A673 (cell line): Measurements from ENCODE around the gene TIRAP. TPM values are rescaled to one million over a fixed set of nuclear protein-coding genes. Genes with fewer than 3 reads are reported as not detected.

Experiments used
- BruUV-seq: library from RNA; stranded (reverse); fragments of 400-500 nt; replicated peaks from 2 replicates; lab custom pipeline; 2021; lab: Mats Ljungman, UMichigan
- CTCF ChIA-PET: fragments of 300-600 bp; sonication (Branson Sonifier 250); formaldehyde crosslinking; loops from one replicate; lab custom pipeline; 2022; ENCODE audit warnings: antibody characterized with exemption; lab: Charles Lee
- POLR2A ChIA-PET: fragments of 300-600 bp; sonication (Branson Sonifier 250); formaldehyde crosslinking; loops from one replicate; lab custom pipeline; 2022; ENCODE audit warnings: antibody characterized with exemption; ENCODE audit not compliant: low non-redundant PET; lab: Charles Lee
- DNase-seq: peaks from one replicate; pipeline ENCODE4 v3.0.0-alpha.2; 2015; ENCODE audit warnings: low spot score
- H3K27ac ChIP-seq: fragments of 200-600 bp; sonication (generic); 2 replicates; pipeline ENCODE4 v1.5.1; 2016; ENCODE audit warnings: mixed run types, low read depth, mild to moderate bottlenecking, mixed read lengths, antibody characterized with exemption, low read length; ENCODE audit not compliant: poor library complexity, severe bottlenecking
- H3K27me3 ChIP-seq: fragments of 200-600 bp; sonication (generic); replicated peaks from 2 replicates; pipeline ENCODE4 v1.6.1; 2017; ENCODE audit warnings: mixed run types, low read depth, mild to moderate bottlenecking, mixed read lengths, antibody characterized with exemption, low read length; ENCODE audit not compliant: insufficient read depth, poor library complexity
- H3K36me3 ChIP-seq: fragments of 200-600 bp; sonication (generic); 2 replicates; pipeline ENCODE4 v1.6.1; 2016; ENCODE audit warnings: mixed run types, mild to moderate bottlenecking, mixed read lengths, antibody characterized with exemption, low read length; ENCODE audit not compliant: insufficient read depth, poor library complexity, severe bottlenecking
- H3K4me1 ChIP-seq: fragments of 200-600 bp; sonication (generic); 2 replicates; pipeline ENCODE4 v1.6.1; 2017; ENCODE audit warnings: mixed run types, mild to moderate bottlenecking, mixed read lengths, antibody characterized with exemption, low read length; ENCODE audit not compliant: insufficient read depth, poor library complexity, severe bottlenecking
- H3K4me3 ChIP-seq: fragments of 200-600 bp; sonication (generic); 2 replicates; pipeline ENCODE4 v1.5.1; 2016; ENCODE audit warnings: low read depth, mixed run types, mild to moderate bottlenecking, mixed read lengths, low read length; ENCODE audit not compliant: poor library complexity, severe bottlenecking
- H3K9me3 ChIP-seq: fragments of 200-600 bp; sonication (generic); 2 replicates; pipeline ENCODE4 v1.6.1; 2016; ENCODE audit warnings: mixed run types, low read depth, mild to moderate bottlenecking, mixed read lengths, antibody characterized with exemption, low read length; ENCODE audit not compliant: poor library complexity, severe bottlenecking
- EZH2 ChIP-seq: fragments of 200-600 bp; sonication (generic); IDR thresholded peaks from 2 replicates; pipeline ENCODE4 v1.6.1; 2017; ENCODE audit warnings: borderline replicate concordance, low read depth, mild to moderate bottlenecking, mixed read lengths, antibody characterized with exemption, low read length; ENCODE audit not compliant: poor library complexity, severe bottlenecking
- intact Hi-C: fragments of 100-400 bp; cut with micrococcal nuclease; formaldehyde crosslinking; loops from one replicate; pipeline ENCODE4 v1.10.0; 2022; ENCODE audit not compliant: unreplicated experiment
- total RNA-seq: library from RNA; stranded (reverse); gene quantifications from 2 replicates; pipeline ENCODE4 v1.2.3, GENCODE V29; 2021
- TF ChIP-seq, protein P1 (sequence below): fragments of 300-800, 200-600 bp; sonication (generic); conservative IDR thresholded peaks from 2 replicates; pipeline ENCODE4 v1.5.1; 2017; ENCODE audit warnings: low read depth, mild to moderate bottlenecking, antibody characterized with exemption, low read length, moderate library complexity, mixed read lengths

Gene TIRAP
- total RNA-seq, 1 experiment from 2014 or later = 11.3 TPM

DNA sequence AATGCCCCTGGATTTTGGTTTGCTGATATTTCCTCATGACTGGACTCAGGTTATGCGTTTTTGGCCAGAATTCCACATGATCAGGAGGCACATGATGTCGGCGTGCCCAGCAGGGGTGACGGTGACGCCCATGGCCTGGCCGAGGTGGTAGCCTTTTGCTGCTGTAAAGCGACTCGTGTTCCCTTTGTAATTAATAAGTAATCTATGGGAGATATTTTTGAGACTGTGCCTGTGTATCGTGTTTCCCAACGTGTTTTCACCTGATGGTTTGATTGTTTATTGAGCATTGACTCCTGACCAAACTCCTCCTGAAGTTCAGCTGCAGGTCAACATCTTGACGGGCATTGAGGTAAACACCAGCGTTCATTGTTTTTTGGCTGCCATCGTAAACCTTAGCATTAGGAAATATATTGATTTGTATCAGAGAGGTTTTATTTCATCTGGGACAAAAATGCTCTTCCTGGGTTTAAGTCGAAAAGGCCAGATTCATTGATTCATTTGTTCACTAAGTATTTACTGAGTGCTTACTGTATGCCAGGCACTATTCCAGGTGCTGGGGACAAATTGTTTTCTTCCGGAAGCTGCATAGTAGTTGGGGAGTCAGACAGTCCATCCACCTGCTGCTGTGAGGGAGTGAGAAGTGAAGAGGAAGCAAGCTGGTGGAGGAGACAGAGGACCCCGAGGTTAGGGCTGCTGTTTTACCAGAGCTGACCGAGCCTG lies 44.5 kb downstream of the TIRAP start:
- DNase-seq = no peak
- CTCF ChIA-PET = interaction anchor here (0.6 kb wide), 1 partner anchor 12 kb away, joined by 3 read pairs; no protein-coding TSS in a partner anchor
- intact Hi-C loops = no loop called here
- no peak for TF ChIP-seq EZH2
- H3K36me3 ChIP-seq = no peaks in the 10 kb centered on the region
- no peaks in the 10 kb centered on the region for H3K4me1 ChIP-seq
- POLR2A ChIA-PET = no interaction called here
- H3K27me3 ChIP-seq = no peaks in the 10 kb centered on the region
- no TSS peak for BruUV-seq
- no peaks in the 10 kb centered on the region for H3K9me3 ChIP-seq
- no peak overlapping the region for H3K27ac ChIP-seq
- no peak overlapping the region for H3K4me3 ChIP-seq

DNA sequence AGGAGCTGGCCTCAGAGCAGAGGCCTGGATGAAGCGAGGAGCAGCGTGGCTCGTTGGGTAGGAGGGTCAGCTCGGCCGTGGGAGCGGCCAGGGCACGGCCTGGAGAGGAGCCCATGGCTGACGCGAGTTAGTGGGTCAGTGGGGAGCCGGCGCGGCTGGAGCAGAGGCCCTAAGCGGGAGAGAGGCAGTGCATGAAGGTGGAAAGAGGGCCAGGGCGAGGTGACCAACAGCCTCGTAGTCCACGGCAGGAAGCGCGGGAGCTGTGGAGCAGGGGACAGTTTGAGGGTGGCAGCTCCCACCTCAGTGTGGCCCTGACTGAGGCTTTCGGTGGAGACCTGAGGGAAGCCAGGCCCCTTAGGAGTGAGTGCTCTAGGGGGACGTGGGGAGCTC lies 45.1 kb downstream of the TIRAP start:
- no peaks in the 10 kb centered on the region for H3K9me3 ChIP-seq
- CTCF ChIA-PET = interaction anchor here (0.6 kb wide), 1 partner anchor 12 kb away, joined by 3 read pairs; no protein-coding TSS in a partner anchor
- no peaks in the 10 kb centered on the region for H3K27me3 ChIP-seq
- POLR2A ChIA-PET = no interaction called here
- no peak overlapping the region for H3K27ac ChIP-seq
- H3K4me3 ChIP-seq = no peak overlapping the region
- intact Hi-C loops = no loop called here
- no peaks in the 10 kb centered on the region for H3K36me3 ChIP-seq
- no TSS peak for BruUV-seq
- no peak for DNase-seq
- TF ChIP-seq, protein P1, sequence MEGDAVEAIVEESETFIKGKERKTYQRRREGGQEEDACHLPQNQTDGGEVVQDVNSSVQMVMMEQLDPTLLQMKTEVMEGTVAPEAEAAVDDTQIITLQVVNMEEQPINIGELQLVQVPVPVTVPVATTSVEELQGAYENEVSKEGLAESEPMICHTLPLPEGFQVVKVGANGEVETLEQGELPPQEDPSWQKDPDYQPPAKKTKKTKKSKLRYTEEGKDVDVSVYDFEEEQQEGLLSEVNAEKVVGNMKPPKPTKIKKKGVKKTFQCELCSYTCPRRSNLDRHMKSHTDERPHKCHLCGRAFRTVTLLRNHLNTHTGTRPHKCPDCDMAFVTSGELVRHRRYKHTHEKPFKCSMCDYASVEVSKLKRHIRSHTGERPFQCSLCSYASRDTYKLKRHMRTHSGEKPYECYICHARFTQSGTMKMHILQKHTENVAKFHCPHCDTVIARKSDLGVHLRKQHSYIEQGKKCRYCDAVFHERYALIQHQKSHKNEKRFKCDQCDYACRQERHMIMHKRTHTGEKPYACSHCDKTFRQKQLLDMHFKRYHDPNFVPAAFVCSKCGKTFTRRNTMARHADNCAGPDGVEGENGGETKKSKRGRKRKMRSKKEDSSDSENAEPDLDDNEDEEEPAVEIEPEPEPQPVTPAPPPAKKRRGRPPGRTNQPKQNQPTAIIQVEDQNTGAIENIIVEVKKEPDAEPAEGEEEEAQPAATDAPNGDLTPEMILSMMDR = no peak
- TF ChIP-seq EZH2 = no peak
- no peaks in the 10 kb centered on the region for H3K4me1 ChIP-seq

DNA sequence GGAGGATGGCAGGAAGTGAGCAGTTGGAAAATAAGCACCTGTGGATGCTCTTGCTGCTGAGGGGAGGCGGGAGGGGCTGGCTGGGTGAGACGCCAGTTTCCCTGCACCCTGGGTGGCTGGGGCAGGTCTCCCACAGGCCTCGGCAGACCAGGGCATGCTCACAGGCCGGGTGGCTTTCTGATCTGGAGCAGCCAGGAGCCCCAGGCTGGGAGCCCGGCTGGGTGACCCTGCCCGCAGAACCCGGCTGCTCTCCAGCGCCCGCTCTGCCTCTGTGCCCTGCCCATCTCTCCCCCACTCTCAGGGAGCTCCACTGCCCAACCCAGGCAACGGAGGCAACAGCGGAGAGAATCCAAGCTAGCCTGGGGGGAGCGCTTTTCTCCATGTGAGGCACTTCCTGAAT lies 45.6 kb downstream of the TIRAP start:
- intact Hi-C loops = no loop called here
- H3K9me3 ChIP-seq = no peaks in the 10 kb centered on the region
- CTCF ChIA-PET = no interaction called here
- TF ChIP-seq, protein P1 = no peak
- no peak for TF ChIP-seq EZH2
- no peaks in the 10 kb centered on the region for H3K4me1 ChIP-seq
- H3K4me3 ChIP-seq = no peak overlapping the region
- POLR2A ChIA-PET = no interaction called here
- BruUV-seq = no TSS peak
- no peak for DNase-seq
- H3K27me3 ChIP-seq = no peaks in the 10 kb centered on the region
- H3K36me3 ChIP-seq = no peaks in the 10 kb centered on the region
- no peak overlapping the region for H3K27ac ChIP-seq
